Measurements from ENCODE around the gene ERP44.
"Not testable (repeated sequence)": the region's sequence is repeated elsewhere in the genome, so short reads cannot be mapped to it uniquely, and the experiment has no call there.

Gene ERP44

GRCh38 chr9:100100146-100100667, 1.4 kb upstream of the ERP44 start:
- DNase-seq (ENCODE audit: low spot score), result no peak

- no peak for DNase-seq (ENCODE audit: low spot score)
Observed at GRCh38 chr9:100099722-100100042, 882 bp upstream of the ERP44 start.

GRCh38 chr9:100098046-100098886, 534 bp downstream of the ERP44 start:
- DNase-seq (ENCODE audit: low spot score), result peak; percentile 85

- no peak for DNase-seq (ENCODE audit: low spot score)
Observed at GRCh38 chr9:100096378-100096916, 2.4 kb downstream of the ERP44 start.

- not testable (repeated sequence) for DNase-seq (ENCODE audit: low spot score)
Observed at GRCh38 chr9:100094411-100094810, 4.4 kb downstream of the ERP44 start.

GRCh38 chr9:100092066-100092465, 6.7 kb downstream of the ERP44 start:
- no peak for DNase-seq (ENCODE audit: low spot score)

GRCh38 chr9:100091650-100092049, 7.2 kb downstream of the ERP44 start:
- DNase-seq (ENCODE audit: low spot score), result no peak

GRCh38 chr9:100090880-100091279, 7.9 kb downstream of the ERP44 start:
- DNase-seq (ENCODE audit: low spot score), result no peak

GRCh38 chr9:100088202-100088601, 10.6 kb downstream of the ERP44 start:
- no peak for DNase-seq (ENCODE audit: low spot score)

- no peak for DNase-seq (ENCODE audit: low spot score)
Observed at GRCh38 chr9:100087218-100087617, 11.6 kb downstream of the ERP44 start.

- DNase-seq (ENCODE audit: low spot score), result no peak
Observed at GRCh38 chr9:100086097-100086635, 12.6 kb downstream of the ERP44 start.

GRCh38 chr9:100084734-100085133, 14.1 kb downstream of the ERP44 start:
- no peak for DNase-seq (ENCODE audit: low spot score)

GRCh38 chr9:100084128-100084453, 14.7 kb downstream of the ERP44 start:
- no peak for DNase-seq (ENCODE audit: low spot score)

GRCh38 chr9:100083448-100084127, 15.2 kb downstream of the ERP44 start:
- no peak for DNase-seq (ENCODE audit: low spot score)

- no peak for DNase-seq (ENCODE audit: low spot score)
Observed at GRCh38 chr9:100082782-100083181, 16.0 kb downstream of the ERP44 start.

- DNase-seq (ENCODE audit: low spot score), result not testable (repeated sequence)
Observed at GRCh38 chr9:100076256-100076655, 22.5 kb downstream of the ERP44 start.

GRCh38 chr9:100074989-100075388, 23.8 kb downstream of the ERP44 start:
- no peak for DNase-seq (ENCODE audit: low spot score)

- no peak for DNase-seq (ENCODE audit: low spot score)
Observed at GRCh38 chr9:100074093-100074492, 24.7 kb downstream of the ERP44 start.

GRCh38 chr9:100072805-100073204, 26.0 kb downstream of the ERP44 start:
- DNase-seq (ENCODE audit: low spot score), result no peak

- no peak for DNase-seq (ENCODE audit: low spot score)
Observed at GRCh38 chr9:100071271-100071670, 27.5 kb downstream of the ERP44 start.

GRCh38 chr9:100070104-100071041, 28.4 kb downstream of the ERP44 start:
- no peak for DNase-seq (ENCODE audit: low spot score)

GRCh38 chr9:100069068-100069467, 29.7 kb downstream of the ERP44 start:
- not testable (repeated sequence) for DNase-seq (ENCODE audit: low spot score)
